Naive thymus-derived CD4-positive, alpha-beta T cell (primary cell): ENCODE data around the gene MADD. TPM values are rescaled to one million over a fixed set of nuclear protein-coding genes. Genes with fewer than 3 reads are reported as not detected.
A peak's percentile ranks its signal among the peaks of the same experiment; 100 is the strongest.

Experiments
- ATAC-seq: fragments of 150-1000 bp; cut with Tn5 transposase; 2 replicates; pipeline ENCODE4 v1.10.0; 2021; ENCODE audit warnings: mild to moderate bottlenecking, moderate library complexity
- CTCF ChIA-PET: fragments of 350-600 bp; sonication (Branson Sonifier 250); formaldehyde crosslinking; loops from one replicate; lab custom pipeline; 2021; ENCODE audit warnings: antibody characterized with exemption; lab: Charles Lee
- POLR2A ChIA-PET: fragments of 350-600 bp; sonication (Branson Sonifier 250); formaldehyde crosslinking; loops from one replicate; lab custom pipeline; 2021; ENCODE audit warnings: antibody characterized with exemption, inconsistent platforms; lab: Charles Lee
- DNase-seq, 9 donors: peaks; one replicate each; pipeline versions ENCODE4 v3.0.0 to v3.0.0-alpha.2; 2020 to 2022; ENCODE audit warnings: mixed read lengths in 1 of 9
- H3K27ac ChIP-seq: one replicate; pipeline ENCODE4 v1.7.0; 2013; ENCODE audit warnings: mild to moderate bottlenecking, low read depth, low read length, moderate library complexity
- H3K27me3 ChIP-seq, 2 donors: one replicate each; pipeline ENCODE4 v1.7.0; 2013; ENCODE audit warnings: low read length in 2 of 2, mild to moderate bottlenecking in 2 of 2, moderate library complexity in 2 of 2; ENCODE audit not compliant: control insufficient read depth in 2 of 2, insufficient read depth in 2 of 2
- H3K36me3 ChIP-seq, 3 experiments: 1 replicate in 2 of 3; 2 replicates in 1 of 3; pipeline ENCODE4 v1.7.0; 2013; ENCODE audit warnings: low read length in 3 of 3, mild to moderate bottlenecking in 3 of 3, moderate library complexity in 1 of 3; ENCODE audit not compliant: insufficient read depth in 3 of 3, control insufficient read depth in 2 of 3
- H3K4me1 ChIP-seq, 2 donors: one replicate each; pipeline ENCODE4 v1.7.0; 2013; ENCODE audit warnings: low read length in 2 of 2, mild to moderate bottlenecking in 2 of 2, moderate library complexity in 1 of 2; ENCODE audit not compliant: control insufficient read depth in 2 of 2, insufficient read depth in 2 of 2
- H3K4me3 ChIP-seq: 2 replicates; pipeline ENCODE4 v1.7.0; 2013; ENCODE audit warnings: mild to moderate bottlenecking, low read length
- H3K9me3 ChIP-seq, 3 experiments: 1 replicate in 2 of 3; 2 replicates in 1 of 3; pipeline ENCODE4 v1.7.0; 2013; ENCODE audit warnings: low read length in 3 of 3; ENCODE audit not compliant: control insufficient read depth in 2 of 3
- H3K27ac Mint-ChIP-seq, 9 donors: one replicate each; pipeline ENCODE4 v1.8.0; 2020 to 2022; ENCODE audit warnings: mixed read lengths in 9 of 9, mild to moderate bottlenecking in 8 of 9, moderate library complexity in 5 of 9, inconsistent platforms in 2 of 9
- H3K27me3 Mint-ChIP-seq, 5 donors: one replicate each; pipeline ENCODE4 v1.8.0; 2021 to 2022; ENCODE audit warnings: mixed read lengths in 5 of 5, mild to moderate bottlenecking in 1 of 5
- H3K36me3 Mint-ChIP-seq, 5 donors: one replicate each; pipeline ENCODE4 v1.8.0; 2020 to 2022; ENCODE audit warnings: mixed read lengths in 5 of 5, mild to moderate bottlenecking in 3 of 5, inconsistent platforms in 1 of 5
- H3K4me1 Mint-ChIP-seq, 7 donors: one replicate each; pipeline ENCODE4 v1.8.0; 2020 to 2022; ENCODE audit warnings: mixed read lengths in 7 of 7, mild to moderate bottlenecking in 3 of 7, inconsistent platforms in 1 of 7
- H3K4me3 Mint-ChIP-seq, 10 donors: one replicate each; pipeline ENCODE4 v1.8.0; 2020 to 2022; ENCODE audit warnings: mild to moderate bottlenecking in 10 of 10, mixed read lengths in 10 of 10, moderate library complexity in 6 of 10, inconsistent platforms in 2 of 10
- H3K9me3 Mint-ChIP-seq, 11 donors: one replicate each; pipeline ENCODE4 v1.8.0; 2020 to 2022; ENCODE audit warnings: mixed read lengths in 11 of 11, mild to moderate bottlenecking in 4 of 11, inconsistent platforms in 1 of 11, moderate library complexity in 1 of 11
- intact Hi-C, 2 donors: fragments of 100-400 bp; cut with micrococcal nuclease; formaldehyde crosslinking; loops; one replicate each; pipeline ENCODE4 v1.15.1; 2023
- polyA plus RNA-seq, 2 donors: library from polyadenylated mRNA; unstranded; fragments of 300-500 nt; fragmentation: Illumina TruSeq; gene quantifications; one replicate each; pipeline ENCODE4 v1.2.3, GENCODE V29; 2021
- total RNA-seq, 6 experiments: library from RNA in 5 of 6; stranded (reverse) in 5 of 6; gene quantifications; 1 replicate in 5 of 6; 2 replicates in 1 of 6; pipeline ENCODE4 v1.2.3 and lab custom pipeline; 2021 to 2026

MADD gene
- total and polyA plus RNA-seq, 7 experiments from 2014 or later = 18.7 to 150 (median 117) TPM

- Mint-ChIP-seq H3K36me3 (no peaks in the 10 kb centered on the region), H3K27me3 (no peaks in the 10 kb centered on the region), H3K27ac (no peak within 1 kb of the TSS), H3K4me1 (peaks cover 0 to 3% (median 0%) of the 10 kb centered on the region in 7 donors), H3K9me3 (no peaks in the 10 kb centered on the region), H3K4me3 (no peak within 1 kb of the TSS)
- intact Hi-C loops = loop anchor here in 1 of 2 donors (5.0 kb wide), 1 partner anchor 175 kb away; the partner anchor contains the start of gene ARFGAP2
- Histone ChIP-seq H3K4me3 (no peak within 1 kb of the TSS), H3K27ac (no peak within 1 kb of the TSS), H3K9me3 (no peaks in the 10 kb centered on the region), H3K4me1 (no peaks in the 10 kb centered on the region), H3K27me3 (no peaks in the 10 kb centered on the region), H3K36me3 (no peaks in the 10 kb centered on the region)
- POLR2A ChIA-PET = no interaction called here
- no peak for ATAC-seq
- CTCF ChIA-PET = no interaction called here
- no peak for DNase-seq
Observed at GRCh38 chr11:47352556-47352955, 82.6 kb downstream of the MADD start, which contains the start of gene MYBPC3. MYBPC3 (minus strand) TSS chr11:47352702; CDS start chr11:47352647, 55 bp downstream.

- Mint-ChIP-seq H3K4me1 (peaks cover 0 to 4% (median under 1%) of the 10 kb centered on the region in 7 donors), H3K4me3 (no peak overlapping the region), H3K36me3 (no peaks in the 10 kb centered on the region), H3K9me3 (no peaks in the 10 kb centered on the region), H3K27ac (peak overlapping the region in 1 of 9 donors; percentile 16), H3K27me3 (no peaks in the 10 kb centered on the region)
- CTCF ChIA-PET = interaction anchor here (0.6 kb wide), 1 partner anchor 132 kb away, joined by 5 read pairs; no protein-coding TSS in a partner anchor
- Histone ChIP-seq H3K4me1 (no peaks in the 10 kb centered on the region), H3K27me3 (no peaks in the 10 kb centered on the region), H3K4me3 (no peak overlapping the region), H3K27ac (no peak overlapping the region), H3K36me3 (no peaks in the 10 kb centered on the region), H3K9me3 (no peaks in the 10 kb centered on the region)
- POLR2A ChIA-PET = no interaction called here
- no peak for DNase-seq
- ATAC-seq = no peak
- intact Hi-C loops = loop anchor here in 1 of 2 donors (5.0 kb wide), 1 partner anchor 177 kb away; the partner anchor contains the start of gene ARFGAP2
Observed at GRCh38 chr11:47353978-47354774, 84.2 kb downstream of the MADD start.

- peak overlapping the region in 1 of 9 donors; percentile 16 for H3K27ac Mint-ChIP-seq
- ChIA-PET CTCF (no interaction called here), POLR2A (no interaction called here)
- no peaks in the 10 kb centered on the region for H3K36me3 ChIP-seq
- DNase-seq (no peak), ATAC-seq (no peak)
- H3K9me3 ChIP-seq = no peaks in the 10 kb centered on the region
- H3K4me1 ChIP-seq = peaks cover 0 to 5% of the 10 kb centered on the region in 2 donors
- H3K27ac ChIP-seq = no peak overlapping the region
- H3K27me3 ChIP-seq = no peaks in the 10 kb centered on the region
- no peak overlapping the region for H3K4me3 ChIP-seq
- H3K4me3 Mint-ChIP-seq = no peak overlapping the region
- H3K27me3 Mint-ChIP-seq = no peaks in the 10 kb centered on the region
- H3K4me1 Mint-ChIP-seq = peaks cover 0 to 10% (median 8%) of the 10 kb centered on the region in 7 donors
- intact Hi-C loops = loop anchor here in 1 of 2 donors (5.0 kb wide), 1 partner anchor 178 kb away; the partner anchor contains the start of gene ARFGAP2
- H3K9me3 Mint-ChIP-seq = no peaks in the 10 kb centered on the region
- no peaks in the 10 kb centered on the region for H3K36me3 Mint-ChIP-seq
Observed at GRCh38 chr11:47354913-47355282, 85.0 kb downstream of the MADD start.

- Mint-ChIP-seq H3K4me1 (peaks cover 0 to 11% (median 9%) of the 10 kb centered on the region in 7 donors), H3K36me3 (no peaks in the 10 kb centered on the region), H3K4me3 (no peak overlapping the region), H3K27me3 (no peaks in the 10 kb centered on the region), H3K9me3 (no peaks in the 10 kb centered on the region), H3K27ac (no peak overlapping the region)
- no peak overlapping the region for H3K4me3 ChIP-seq
- H3K36me3 ChIP-seq = no peaks in the 10 kb centered on the region
- POLR2A ChIA-PET = no interaction called here
- ATAC-seq (peak; percentile 24), DNase-seq (peak in 1 of 9 donors; percentile 35)
- intact Hi-C loops = no loop called here
- H3K27me3 ChIP-seq = no peaks in the 10 kb centered on the region
- CTCF ChIA-PET = no interaction called here
- no peaks in the 10 kb centered on the region for H3K9me3 ChIP-seq
- no peak overlapping the region for H3K27ac ChIP-seq
- peaks cover 0 to 5% of the 10 kb centered on the region in 2 donors for H3K4me1 ChIP-seq
Observed at GRCh38 chr11:47355283-47356128, 85.6 kb downstream of the MADD start.

- Histone ChIP-seq H3K4me1 (peaks cover 0 to 5% of the 10 kb centered on the region in 2 donors), H3K27me3 (no peaks in the 10 kb centered on the region), H3K9me3 (no peaks in the 10 kb centered on the region), H3K4me3 (no peak overlapping the region), H3K27ac (no peak overlapping the region), H3K36me3 (no peaks in the 10 kb centered on the region)
- Mint-ChIP-seq H3K27ac (no peak overlapping the region), H3K36me3 (no peaks in the 10 kb centered on the region), H3K4me1 (peaks cover 0 to 15% (median 11%) of the 10 kb centered on the region in 7 donors), H3K9me3 (no peaks in the 10 kb centered on the region), H3K27me3 (no peaks in the 10 kb centered on the region), H3K4me3 (no peak overlapping the region)
- DNase-seq (no peak), ATAC-seq (no peak)
- ChIA-PET CTCF (no interaction called here), POLR2A (no interaction called here)
- intact Hi-C loops = no loop called here
Observed at GRCh38 chr11:47356129-47356997, 86.4 kb downstream of the MADD start.

- ATAC-seq (no peak), DNase-seq (no peak)
- ChIA-PET POLR2A (no interaction called here), CTCF (no interaction called here)
- Histone ChIP-seq H3K4me1 (peaks cover 0 to 5% of the 10 kb centered on the region in 2 donors), H3K9me3 (no peaks in the 10 kb centered on the region), H3K27me3 (no peaks in the 10 kb centered on the region), H3K4me3 (no peak overlapping the region), H3K36me3 (no peaks in the 10 kb centered on the region), H3K27ac (no peak overlapping the region)
- H3K9me3 Mint-ChIP-seq = no peaks in the 10 kb centered on the region
- peaks cover 0 to 17% (median 11%) of the 10 kb centered on the region in 7 donors for H3K4me1 Mint-ChIP-seq
- no peaks in the 10 kb centered on the region for H3K27me3 Mint-ChIP-seq
- intact Hi-C loops = no loop called here
- no peak overlapping the region for H3K27ac Mint-ChIP-seq
- no peak overlapping the region for H3K4me3 Mint-ChIP-seq
- no peaks in the 10 kb centered on the region for H3K36me3 Mint-ChIP-seq
Observed at GRCh38 chr11:47356998-47357329, 87.0 kb downstream of the MADD start.
